Suppressor macrophage (primary cell): ENCODE measurements around the gene CPM.
"Not testable (repeated sequence)": the region's sequence is repeated elsewhere in the genome, so short reads cannot be mapped to it uniquely, and the experiment has no call there.

ENCODE experiments used
- DNase-seq, 4 experiments: peaks; one replicate each; pipeline ENCODE4 v3.0.0-alpha.2; 2020 to 2022

The CPM gene

GRCh38 chr12:68804657-68805591 is 128.0 kb downstream of the CPM start:
- no peak for DNase-seq

GRCh38 chr12:68803948-68804656 is 128.9 kb downstream of the CPM start:
- no peak for DNase-seq

- not testable (repeated sequence) for DNase-seq
Measured at GRCh38 chr12:68802911-68803651, 129.9 kb downstream of the CPM start.

GRCh38 chr12:68802372-68802745 is 130.6 kb downstream of the CPM start:
- DNase-seq = not testable (repeated sequence)
